HG03196 (cell line): ENCODE data around the gene CUL9.

Experiments used
- ATAC-seq: cut with Tn5 transposase; IDR thresholded peaks from one replicate; pipeline ENCODE4 v1.9.1; 2021; ENCODE audit not compliant: unreplicated experiment

CUL9 gene

GRCh38 chr6:43193929-43194328 lies 11.9 kb downstream of the CUL9 start:
- ATAC-seq = no peak

- ATAC-seq = no peak
Measured at GRCh38 chr6:43196337-43196736, 14.3 kb downstream of the CUL9 start.

GRCh38 chr6:43199912-43200311 lies 17.9 kb downstream of the CUL9 start:
- ATAC-seq = no peak

GRCh38 chr6:43200541-43200940 lies 18.5 kb downstream of the CUL9 start:
- no peak for ATAC-seq

GRCh38 chr6:43202451-43202850 lies 20.5 kb downstream of the CUL9 start:
- ATAC-seq = no peak

- no peak for ATAC-seq
Measured at GRCh38 chr6:43203029-43203717, 21.2 kb downstream of the CUL9 start.

- no peak for ATAC-seq
Measured at GRCh38 chr6:43203718-43204095, 21.7 kb downstream of the CUL9 start.

GRCh38 chr6:43204271-43205105 lies 22.5 kb downstream of the CUL9 start:
- no peak for ATAC-seq

GRCh38 chr6:43205849-43206248 lies 23.9 kb downstream of the CUL9 start:
- ATAC-seq = no peak

- no peak for ATAC-seq
Measured at GRCh38 chr6:43207286-43207685, 25.3 kb downstream of the CUL9 start.

- no peak for ATAC-seq
Measured at GRCh38 chr6:43211955-43212354, 30.0 kb downstream of the CUL9 start.

GRCh38 chr6:43213431-43213830 lies 31.4 kb downstream of the CUL9 start:
- no peak for ATAC-seq

GRCh38 chr6:43215066-43215465 lies 33.1 kb downstream of the CUL9 start:
- no peak for ATAC-seq

GRCh38 chr6:43216200-43216599 lies 34.2 kb downstream of the CUL9 start:
- no peak for ATAC-seq

- no peak for ATAC-seq
Measured at GRCh38 chr6:43217351-43217750, 35.4 kb downstream of the CUL9 start.

GRCh38 chr6:43219119-43219518 lies 37.1 kb downstream of the CUL9 start:
- ATAC-seq = no peak

GRCh38 chr6:43219814-43220213 lies 37.8 kb downstream of the CUL9 start:
- no peak for ATAC-seq

- no peak for ATAC-seq
Measured at GRCh38 chr6:43220439-43220951, 38.5 kb downstream of the CUL9 start.

GRCh38 chr6:43221046-43221972 lies 39.3 kb downstream of the CUL9 start:
- ATAC-seq = no peak

- ATAC-seq = no peak
Measured at GRCh38 chr6:43222418-43223059, 40.5 kb downstream of the CUL9 start.

- no peak for ATAC-seq
Measured at GRCh38 chr6:43223175-43223574, 41.2 kb downstream of the CUL9 start.
